ENCODE measurements around the gene ZEB1. TPM values are rescaled to one million over a fixed set of nuclear protein-coding genes. Genes with fewer than 3 reads are reported as not detected.

Gene ZEB1
- total RNA-seq, 4 donors from 2014 or later, result 124 to 189 (median 154) TPM

DNA sequence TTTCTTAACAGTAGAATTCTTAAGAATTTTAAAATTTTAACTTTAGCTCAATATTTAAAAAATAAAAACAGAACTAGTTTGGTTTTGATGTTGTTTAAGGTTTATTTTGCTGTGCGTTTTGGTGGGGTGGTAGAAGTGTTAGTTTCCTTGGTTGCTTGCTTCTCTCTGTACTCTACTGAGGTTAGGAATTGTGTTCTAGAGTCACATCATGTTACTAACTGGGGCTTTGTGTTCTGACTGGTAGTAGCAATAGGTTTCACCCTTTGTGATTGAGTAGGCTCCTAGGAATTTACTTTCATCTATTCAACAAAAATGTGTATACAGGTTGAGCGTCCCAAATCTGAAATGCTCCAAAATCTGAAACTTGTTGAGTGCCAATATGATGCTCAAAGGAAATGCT, 99.5 kb downstream of the ZEB1 start:
- Histone ChIP-seq H3K4me1 (peaks cover 15 to 50% (median 26%) of the 10 kb centered on the region in 4 donors), H3K4me3 (no peak overlapping the region), H3K9me3 (no peaks in the 10 kb centered on the region), H3K36me3 (no peaks in the 10 kb centered on the region), H3K27me3 (no peaks in the 10 kb centered on the region), H3K27ac (replicated peaks in 1 of 4) (no peak overlapping the region)
- TF ChIP-seq, protein P1, sequence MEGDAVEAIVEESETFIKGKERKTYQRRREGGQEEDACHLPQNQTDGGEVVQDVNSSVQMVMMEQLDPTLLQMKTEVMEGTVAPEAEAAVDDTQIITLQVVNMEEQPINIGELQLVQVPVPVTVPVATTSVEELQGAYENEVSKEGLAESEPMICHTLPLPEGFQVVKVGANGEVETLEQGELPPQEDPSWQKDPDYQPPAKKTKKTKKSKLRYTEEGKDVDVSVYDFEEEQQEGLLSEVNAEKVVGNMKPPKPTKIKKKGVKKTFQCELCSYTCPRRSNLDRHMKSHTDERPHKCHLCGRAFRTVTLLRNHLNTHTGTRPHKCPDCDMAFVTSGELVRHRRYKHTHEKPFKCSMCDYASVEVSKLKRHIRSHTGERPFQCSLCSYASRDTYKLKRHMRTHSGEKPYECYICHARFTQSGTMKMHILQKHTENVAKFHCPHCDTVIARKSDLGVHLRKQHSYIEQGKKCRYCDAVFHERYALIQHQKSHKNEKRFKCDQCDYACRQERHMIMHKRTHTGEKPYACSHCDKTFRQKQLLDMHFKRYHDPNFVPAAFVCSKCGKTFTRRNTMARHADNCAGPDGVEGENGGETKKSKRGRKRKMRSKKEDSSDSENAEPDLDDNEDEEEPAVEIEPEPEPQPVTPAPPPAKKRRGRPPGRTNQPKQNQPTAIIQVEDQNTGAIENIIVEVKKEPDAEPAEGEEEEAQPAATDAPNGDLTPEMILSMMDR (IDR thresholded peaks at IDR 0.05), result no peak
- TF ChIP-seq POLR2AphosphoS5 (IDR thresholded peaks at IDR 0.05) (no peak), EP300 (IDR thresholded peaks at IDR 0.05) (no peak), POLR2A (IDR thresholded peaks at IDR 0.05; ENCODE audit: low read depth) (no peak)
- intact Hi-C loops (cut with DNase I), result no loop called here
- DNase-seq (ENCODE audit: extremely low spot score), result no peak
- 92% methylated on average over 2 of the region's 2 CpGs for WGBS

DNA sequence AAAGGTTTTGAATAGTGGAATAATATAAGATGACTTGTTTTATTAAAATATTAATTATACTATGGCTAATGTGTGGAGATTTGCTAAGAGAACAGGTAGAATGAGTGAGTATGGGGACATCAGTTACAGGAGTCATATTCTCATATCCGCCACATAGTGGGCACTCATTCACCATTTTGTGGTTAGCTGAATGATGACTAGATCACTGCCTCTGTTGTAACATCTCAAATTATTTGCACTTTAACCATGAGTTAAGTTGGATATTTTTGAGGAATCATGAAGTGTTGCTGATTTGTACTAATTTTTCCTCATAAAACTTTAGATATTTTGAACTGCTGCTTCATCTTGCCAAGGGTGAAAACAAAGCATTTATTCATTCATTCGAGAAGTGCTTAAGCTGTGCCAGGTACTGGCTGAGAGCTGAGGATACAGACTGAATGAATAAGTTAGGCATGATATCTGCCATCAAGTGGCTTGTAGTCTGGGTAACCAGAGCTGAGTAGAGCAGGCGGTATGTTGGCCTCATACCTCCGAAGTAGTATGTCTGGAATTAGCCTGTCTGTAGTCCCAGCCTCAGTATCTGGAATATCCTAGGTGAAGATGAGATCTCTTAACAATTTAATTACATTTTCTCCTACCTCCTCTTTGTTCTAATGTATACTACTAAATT, 100.5 kb downstream of the ZEB1 start:
- 62% methylated on average over 4 of the region's 4 CpGs for WGBS
- intact Hi-C loops (cut with DNase I), result no loop called here
- Histone ChIP-seq H3K27ac (replicated peaks in 1 of 4) (peak overlapping the region in 1 of 4 donors; percentile 8), H3K9me3 (no peaks in the 10 kb centered on the region), H3K36me3 (no peaks in the 10 kb centered on the region), H3K4me3 (no peak overlapping the region), H3K27me3 (no peaks in the 10 kb centered on the region), H3K4me1 (peaks cover 20 to 53% (median 33%) of the 10 kb centered on the region in 4 donors)
- no peak for TF ChIP-seq EP300 (IDR thresholded peaks at IDR 0.05)
- no peak for TF ChIP-seq POLR2A (IDR thresholded peaks at IDR 0.05; ENCODE audit: low read depth)
- TF ChIP-seq POLR2AphosphoS5 (IDR thresholded peaks at IDR 0.05), result no peak
- TF ChIP-seq, protein P1 (IDR thresholded peaks at IDR 0.05), result no peak
- DNase-seq (ENCODE audit: extremely low spot score), result no peak

DNA sequence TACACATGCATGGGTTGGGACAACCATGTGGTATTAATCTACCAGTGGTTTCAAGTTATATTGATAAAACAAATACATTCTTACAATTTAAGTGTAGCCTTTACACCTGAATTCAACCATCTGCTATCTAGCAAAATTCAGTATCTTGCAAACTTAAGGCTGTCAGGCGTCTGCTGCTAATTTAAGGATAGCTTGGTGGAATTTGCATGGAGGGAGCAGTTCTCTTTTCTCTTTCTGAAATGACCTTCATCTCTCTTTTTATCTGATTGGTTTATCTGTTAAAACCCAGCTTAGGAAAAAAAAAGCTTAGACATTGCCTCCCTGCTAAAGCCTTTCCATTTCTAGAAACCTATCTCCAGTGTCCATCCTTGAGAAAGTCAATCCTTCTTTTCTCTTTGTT, 102.3 kb downstream of the ZEB1 start:
- DNase-seq (ENCODE audit: extremely low spot score), result no peak
- intact Hi-C loops (cut with DNase I), result no loop called here
- Histone ChIP-seq H3K9me3 (no peaks in the 10 kb centered on the region), H3K27ac (replicated peaks in 1 of 4) (no peak overlapping the region), H3K4me1 (peaks cover 36 to 70% (median 47%) of the 10 kb centered on the region in 4 donors), H3K36me3 (no peaks in the 10 kb centered on the region), H3K27me3 (no peaks in the 10 kb centered on the region), H3K4me3 (no peak overlapping the region)
- TF ChIP-seq POLR2A (IDR thresholded peaks at IDR 0.05; ENCODE audit: low read depth), result no peak
- TF ChIP-seq POLR2AphosphoS5 (IDR thresholded peaks at IDR 0.05), result no peak
- TF ChIP-seq, protein P1 (IDR thresholded peaks at IDR 0.05), result no peak
- no peak for TF ChIP-seq EP300 (IDR thresholded peaks at IDR 0.05)
- WGBS, result 96% methylated on average over 1 of the region's 1 CpG

DNA sequence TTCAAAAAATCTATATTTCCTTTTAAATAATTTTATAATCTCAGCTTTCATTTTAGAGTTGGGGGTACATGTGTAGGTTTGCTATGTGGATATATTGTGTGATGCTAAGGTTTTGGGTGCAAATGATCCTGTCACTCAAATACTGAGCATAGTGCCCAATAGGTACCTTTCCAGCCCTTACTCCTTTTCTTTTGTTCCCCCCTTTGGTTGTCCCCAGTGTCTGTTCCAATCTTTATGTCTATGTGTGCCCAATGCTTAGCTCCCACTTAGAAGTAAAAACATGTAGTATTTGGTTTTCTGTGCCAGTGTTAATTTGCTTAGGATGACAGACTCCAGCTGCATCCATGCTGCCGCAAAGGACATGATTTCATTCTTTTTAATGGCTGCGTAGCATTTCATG, 103.6 kb downstream of the ZEB1 start:
- Histone ChIP-seq H3K4me1 (peaks cover 45 to 75% (median 51%) of the 10 kb centered on the region in 4 donors), H3K9me3 (no peaks in the 10 kb centered on the region), H3K4me3 (no peak overlapping the region), H3K27me3 (no peaks in the 10 kb centered on the region), H3K27ac (replicated peaks in 1 of 4) (no peak overlapping the region), H3K36me3 (no peaks in the 10 kb centered on the region)
- intact Hi-C loops (cut with DNase I), result no loop called here
- 100% methylated on average over 2 of the region's 2 CpGs for WGBS
- DNase-seq (ENCODE audit: extremely low spot score), result no peak
- TF ChIP-seq, protein P1 (IDR thresholded peaks at IDR 0.05), result no peak

DNA sequence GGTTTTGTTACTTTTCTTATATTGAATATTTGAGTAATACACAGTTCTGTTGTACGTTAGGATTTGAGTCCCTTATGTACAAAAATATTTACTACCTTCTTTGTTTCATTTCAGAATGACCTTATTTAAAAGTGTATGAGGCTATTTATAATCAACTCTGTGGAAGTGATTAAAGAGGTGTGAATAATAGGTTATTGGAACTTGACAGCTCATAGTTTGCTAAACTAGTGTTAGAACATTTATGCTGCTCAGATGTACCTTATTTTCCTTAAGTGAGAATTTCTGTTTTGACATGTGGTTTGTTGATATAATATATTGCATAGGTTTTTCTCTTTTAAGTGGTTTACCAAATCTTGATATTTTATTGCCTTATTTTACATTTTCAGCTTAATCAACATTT, 105.5 kb downstream of the ZEB1 start:
- Histone ChIP-seq H3K4me1 (peaks cover 45 to 69% (median 49%) of the 10 kb centered on the region in 4 donors), H3K27ac (replicated peaks in 1 of 4) (no peak overlapping the region), H3K27me3 (no peaks in the 10 kb centered on the region), H3K36me3 (no peaks in the 10 kb centered on the region), H3K9me3 (no peaks in the 10 kb centered on the region), H3K4me3 (no peak overlapping the region)
- DNase-seq (ENCODE audit: extremely low spot score), result no peak
- 52% methylated on average over 1 of the region's 1 CpG for WGBS
- no peak for TF ChIP-seq EP300 (IDR thresholded peaks at IDR 0.05)
- no peak for TF ChIP-seq POLR2A (IDR thresholded peaks at IDR 0.05; ENCODE audit: low read depth)
- TF ChIP-seq, protein P1 (IDR thresholded peaks at IDR 0.05), result no peak
- no peak for TF ChIP-seq POLR2AphosphoS5 (IDR thresholded peaks at IDR 0.05)
- intact Hi-C loops (cut with DNase I), result no loop called here

Data from esophagus muscularis mucosa (tissue), 4 donors.